ENCODE data around the gene ADD2.

The ADD2 gene

GRCh38 chr2:70647873-70648481, 120.0 kb downstream of the ADD2 start:
- H3K4me3 ChIP-seq (ENCODE audit: low read depth, low read length), result no peak overlapping the region
- peak; percentile 77 for DNase-seq (ENCODE audit: low read depth)
- peak; percentile 100 for TF ChIP-seq CTCF (conservative IDR thresholded peaks at IDR 0.05; ENCODE audit: low read depth, low read length)

GRCh38 chr2:70646420-70646818, 121.6 kb downstream of the ADD2 start:
- no peak for TF ChIP-seq CTCF (conservative IDR thresholded peaks at IDR 0.05; ENCODE audit: low read depth, low read length)
- DNase-seq (ENCODE audit: low read depth), result no peak

GRCh38 chr2:70645733-70646419, 122.1 kb downstream of the ADD2 start:
- peak; percentile 14 for TF ChIP-seq CTCF (conservative IDR thresholded peaks at IDR 0.05; ENCODE audit: low read depth, low read length)
- DNase-seq (ENCODE audit: low read depth), result no peak
- no peak overlapping the region for H3K4me3 ChIP-seq (ENCODE audit: low read depth, low read length)

More at GRCh38 chr2:70646420-70646818, 121.6 kb downstream of the ADD2 start:
- H3K4me3 ChIP-seq (ENCODE audit: low read depth, low read length), result no peak overlapping the region

GRCh38 chr2:70643715-70644114, 124.3 kb downstream of the ADD2 start:
- H3K4me3 ChIP-seq (ENCODE audit: low read depth, low read length), result no peak overlapping the region
- TF ChIP-seq CTCF (conservative IDR thresholded peaks at IDR 0.05; ENCODE audit: low read depth, low read length), result peak; percentile 31
- no peak for DNase-seq (ENCODE audit: low read depth)

- no peak for DNase-seq (ENCODE audit: low read depth)
- TF ChIP-seq CTCF (conservative IDR thresholded peaks at IDR 0.05; ENCODE audit: low read depth, low read length), result no peak
- H3K4me3 ChIP-seq (ENCODE audit: low read depth, low read length), result no peak overlapping the region
These were observed 126.7 kb downstream of the ADD2 start for GRCh38 chr2:70641263-70641784.

- no peak for TF ChIP-seq CTCF (conservative IDR thresholded peaks at IDR 0.05; ENCODE audit: low read depth, low read length)
- no peak for DNase-seq (ENCODE audit: low read depth)
- H3K4me3 ChIP-seq (ENCODE audit: low read depth, low read length), result no peak overlapping the region
These were observed 128.1 kb downstream of the ADD2 start for GRCh38 chr2:70639841-70640436.

All from choroid plexus epithelial cell (primary cell).